GM12891 (cell line): ENCODE data around the gene ERBB3.

Experiments
- POLR2A ChIP-seq: IDR thresholded peaks from 2 replicates; pipeline ENCODE4 v1.6.1; 2011; ENCODE audit warnings: low read depth, low read length, control low read depth
- POLR2AphosphoS5 ChIP-seq: IDR thresholded peaks from 2 replicates; pipeline ENCODE4 v1.6.1; 2011; ENCODE audit warnings: low read depth, low read length, control low read depth

GRCh38 chr12:56098592-56098991 is 18.6 kb downstream of the ERBB3 start:
- TF ChIP-seq POLR2A (no peak), POLR2AphosphoS5 (no peak)
